CD4-positive, alpha-beta T cell (primary cell): Measurements from ENCODE around the gene CHRM4. TPM values are rescaled to one million over a fixed set of nuclear protein-coding genes. Genes with fewer than 3 reads are reported as not detected.

ENCODE experiments used
- ATAC-seq: fragments of 200-7000 bp; cut with Tn5 transposase; one replicate; pipeline ENCODE4 v1.10.0; 2022; ENCODE audit warnings: mild to moderate bottlenecking; ENCODE audit not compliant: poor library complexity
- CTCF ChIA-PET: fragments of 350-600 bp; sonication (Branson Sonifier 250); formaldehyde crosslinking; loops from one replicate; lab custom pipeline; 2021; ENCODE audit warnings: antibody characterized with exemption, inconsistent platforms; lab: Charles Lee
- POLR2A ChIA-PET: fragments of 350-600 bp; sonication (Branson Sonifier 250); formaldehyde crosslinking; loops from one replicate; lab custom pipeline; 2021; ENCODE audit warnings: antibody characterized with exemption, inconsistent platforms; lab: Charles Lee
- DNase-seq, 14 experiments: peaks; one replicate each; pipeline ENCODE4 v3.0.0-alpha.2; 2013 to 2020; ENCODE audit warnings: mixed read lengths in 2 of 14
- H3K27ac ChIP-seq, 2 donors: one replicate each; pipeline versions ENCODE4 v1.5.1 to v1.7.0; 2013; ENCODE audit warnings: low read length in 2 of 2, low read depth in 1 of 2, mild to moderate bottlenecking in 1 of 2
- H3K27me3 ChIP-seq, 2 experiments: 1 replicate in 1 of 2; 2 replicates in 1 of 2; pipeline versions ENCODE4 v1.6.1 to v1.7.0; 2013; ENCODE audit warnings: low read length in 2 of 2, control low read depth in 1 of 2, mild to moderate bottlenecking in 1 of 2, moderate library complexity in 1 of 2; ENCODE audit not compliant: insufficient read depth in 2 of 2, control insufficient read depth in 1 of 2
- H3K36me3 ChIP-seq: one replicate; pipeline ENCODE4 v1.6.1; 2013; ENCODE audit warnings: low read length, control low read depth; ENCODE audit not compliant: insufficient read depth
- H3K4me1 ChIP-seq: one replicate; pipeline ENCODE4 v1.6.1; 2013; ENCODE audit warnings: low read length, control low read depth; ENCODE audit not compliant: insufficient read depth
- H3K4me3 ChIP-seq: one replicate; pipeline ENCODE4 v1.5.1; 2013; ENCODE audit warnings: mild to moderate bottlenecking, low read length, moderate library complexity
- H3K9me3 ChIP-seq, 2 experiments: 1 replicate in 1 of 2; 2 replicates in 1 of 2; pipeline versions ENCODE4 v1.6.1 to v1.7.0; 2013; ENCODE audit warnings: low read length in 2 of 2, mild to moderate bottlenecking in 2 of 2, control low read depth in 1 of 2, moderate library complexity in 1 of 2; ENCODE audit not compliant: control insufficient read depth in 1 of 2, insufficient read depth in 1 of 2
- H3K27ac Mint-ChIP-seq: one replicate; pipeline ENCODE4 v1.8.0; 2020; ENCODE audit warnings: mixed read lengths
- H3K27me3 Mint-ChIP-seq: one replicate; pipeline ENCODE4 v1.8.0; 2021; ENCODE audit warnings: mixed read lengths
- H3K36me3 Mint-ChIP-seq: one replicate; pipeline ENCODE4 v1.8.0; 2021; ENCODE audit warnings: low read depth, mixed read lengths
- H3K4me1 Mint-ChIP-seq: one replicate; pipeline ENCODE4 v1.8.0; 2021; ENCODE audit warnings: low read depth, mixed read lengths
- H3K4me3 Mint-ChIP-seq: one replicate; pipeline ENCODE4 v1.8.0; 2020; ENCODE audit warnings: mild to moderate bottlenecking, mixed read lengths
- H3K9me3 Mint-ChIP-seq: one replicate; pipeline ENCODE4 v1.8.0; 2020; ENCODE audit warnings: mixed read lengths
- intact Hi-C, 2 experiments: fragments of 100-400 bp; cut with DNase I in 1 of 2; cut with micrococcal nuclease in 1 of 2; formaldehyde crosslinking; loops; one replicate each; pipeline versions ENCODE4 v1.15.1 to v1.9.0; 2023 to 2025; cut with DNase I, micrococcal nuclease
- total RNA-seq, 174 experiments: library from RNA in 2 of 174; stranded (reverse) in 2 of 174; gene quantifications; one replicate each; pipeline ENCODE4 v1.2.3 and lab custom pipeline; 2021 to 2026
- TF ChIP-seq, protein P1 (sequence below): fragments of 200-600 bp; IDR thresholded peaks from one replicate; pipeline ENCODE4 v1.8.0; 2022; ENCODE audit warnings: antibody characterized with exemption, mild to moderate bottlenecking

Gene CHRM4
- total RNA-seq, 2 experiments from 2014 or later, result 3.2 to 3.7 TPM

- peak overlapping the region; percentile 91 for H3K27ac Mint-ChIP-seq
- Histone ChIP-seq H3K9me3 (no peaks in the 10 kb centered on the region), H3K27ac (peak overlapping the region; percentile 34 to 43), H3K27me3 (no peaks in the 10 kb centered on the region), H3K4me3 (no peak overlapping the region), H3K36me3 (peaks cover 46% of the 10 kb centered on the region), H3K4me1 (peaks cover 76% of the 10 kb centered on the region)
- H3K9me3 Mint-ChIP-seq, result no peaks in the 10 kb centered on the region
- DNase-seq, result peak in 2 of 14 experiments; percentile 52 to 67
- CTCF ChIA-PET, result interaction anchor here (3.4 to 4.7 kb wide), 2 partner anchors 11 kb away, joined by 32 to 40 read pairs; no protein-coding TSS in a partner anchor
- POLR2A ChIA-PET, result interaction anchor here (0.8 to 1.2 kb wide), 2 partner anchors 14 to 120 kb away, joined by 3 read pairs; no protein-coding TSS in a partner anchor
- TF ChIP-seq, protein P1, sequence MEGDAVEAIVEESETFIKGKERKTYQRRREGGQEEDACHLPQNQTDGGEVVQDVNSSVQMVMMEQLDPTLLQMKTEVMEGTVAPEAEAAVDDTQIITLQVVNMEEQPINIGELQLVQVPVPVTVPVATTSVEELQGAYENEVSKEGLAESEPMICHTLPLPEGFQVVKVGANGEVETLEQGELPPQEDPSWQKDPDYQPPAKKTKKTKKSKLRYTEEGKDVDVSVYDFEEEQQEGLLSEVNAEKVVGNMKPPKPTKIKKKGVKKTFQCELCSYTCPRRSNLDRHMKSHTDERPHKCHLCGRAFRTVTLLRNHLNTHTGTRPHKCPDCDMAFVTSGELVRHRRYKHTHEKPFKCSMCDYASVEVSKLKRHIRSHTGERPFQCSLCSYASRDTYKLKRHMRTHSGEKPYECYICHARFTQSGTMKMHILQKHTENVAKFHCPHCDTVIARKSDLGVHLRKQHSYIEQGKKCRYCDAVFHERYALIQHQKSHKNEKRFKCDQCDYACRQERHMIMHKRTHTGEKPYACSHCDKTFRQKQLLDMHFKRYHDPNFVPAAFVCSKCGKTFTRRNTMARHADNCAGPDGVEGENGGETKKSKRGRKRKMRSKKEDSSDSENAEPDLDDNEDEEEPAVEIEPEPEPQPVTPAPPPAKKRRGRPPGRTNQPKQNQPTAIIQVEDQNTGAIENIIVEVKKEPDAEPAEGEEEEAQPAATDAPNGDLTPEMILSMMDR, result no peak
- H3K4me3 Mint-ChIP-seq, result peak overlapping the region; percentile 35
- intact Hi-C loops, result no loop called here
- ATAC-seq, result no peak
- peaks cover 30% of the 10 kb centered on the region for H3K36me3 Mint-ChIP-seq
- peaks cover 64% of the 10 kb centered on the region for H3K4me1 Mint-ChIP-seq
- H3K27me3 Mint-ChIP-seq, result no peaks in the 10 kb centered on the region
These were observed 28.6 kb downstream of the CHRM4 start for GRCh38 chr11:46363031-46363407.

DNA sequence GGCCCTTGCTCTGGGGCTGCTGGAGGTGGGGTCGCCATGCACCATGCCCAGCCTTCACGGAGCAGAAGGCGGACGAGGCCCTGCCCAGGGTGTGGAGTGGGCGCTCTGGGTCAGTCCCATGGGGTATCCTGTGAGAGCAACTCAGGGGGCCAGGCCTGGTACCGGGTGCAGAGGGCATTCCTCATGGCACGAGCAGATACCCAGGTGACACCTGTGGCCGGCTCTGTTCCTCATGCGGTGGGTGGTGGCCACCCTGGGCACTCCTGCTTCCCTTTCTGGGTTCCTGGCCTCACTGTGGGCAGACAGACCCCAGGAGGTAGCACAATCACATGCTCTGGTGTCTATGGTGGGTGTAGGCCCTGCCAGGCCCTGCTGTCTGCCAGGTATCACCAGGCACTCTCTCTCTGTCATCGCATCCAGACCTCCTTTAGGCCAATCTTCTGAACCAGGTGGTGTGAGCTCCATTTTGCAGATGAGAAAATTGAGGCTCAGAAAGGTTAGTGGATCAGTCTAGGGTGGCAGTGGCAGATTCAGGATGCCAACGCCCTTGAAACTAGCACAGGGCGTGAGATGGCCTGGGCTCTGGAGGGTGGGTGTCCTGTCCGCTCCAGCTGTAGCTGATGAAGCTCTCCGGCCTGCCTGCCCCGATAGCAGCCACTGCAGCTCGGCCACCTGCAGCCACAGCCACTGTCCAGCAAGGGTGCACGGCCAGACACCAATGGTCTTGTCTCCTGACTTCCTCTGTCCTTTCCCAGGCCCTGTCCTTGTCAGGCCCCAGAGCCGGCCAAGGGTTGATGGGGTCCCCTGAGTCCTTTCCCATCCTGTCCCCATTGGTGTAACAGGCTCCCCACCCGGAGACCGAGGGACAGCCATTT, 29.2 kb downstream of the CHRM4 start:
- Histone ChIP-seq H3K4me3 (peak overlapping the region; percentile 55), H3K27ac (peak overlapping the region; percentile 43 to 45), H3K36me3 (peaks cover 43% of the 10 kb centered on the region), H3K4me1 (peaks cover 75% of the 10 kb centered on the region), H3K9me3 (no peaks in the 10 kb centered on the region), H3K27me3 (no peaks in the 10 kb centered on the region)
- H3K4me3 Mint-ChIP-seq, result peak overlapping the region; percentile 84
- H3K9me3 Mint-ChIP-seq, result no peaks in the 10 kb centered on the region
- ChIA-PET CTCF (interaction anchor here (3.4 kb wide), 1 partner anchor 11 kb away, joined by 40 read pairs; no protein-coding TSS in a partner anchor), POLR2A (interaction anchor here (0.8 to 2.7 kb wide), 6 partner anchors 10 to 119 kb away, joined by 3 to 26 read pairs (median 4); no protein-coding TSS in a partner anchor)
- DNase-seq, result no peak
- ATAC-seq, result no peak
- intact Hi-C loops, result loop anchor here in 1 of 2 experiments (1.0 kb wide), 1 partner anchor 13 kb away; no protein-coding TSS in a partner anchor
- TF ChIP-seq, protein P1, result no peak
- H3K27ac Mint-ChIP-seq, result peak overlapping the region; percentile 91
- peaks cover 27% of the 10 kb centered on the region for H3K36me3 Mint-ChIP-seq
- H3K27me3 Mint-ChIP-seq, result no peaks in the 10 kb centered on the region
- peaks cover 65% of the 10 kb centered on the region for H3K4me1 Mint-ChIP-seq

GRCh38 chr11:46361283-46362155, 30.1 kb downstream of the CHRM4 start:
- CTCF ChIA-PET, result interaction anchor here (1.4 to 3.4 kb wide), 3 partner anchors 10 to 14 kb away, joined by 3 to 40 read pairs (median 6); partner anchors contain the start of gene DGKZ
- Histone ChIP-seq H3K36me3 (peaks cover 42% of the 10 kb centered on the region), H3K27ac (peak overlapping the region; percentile 68 to 81), H3K4me1 (peaks cover 75% of the 10 kb centered on the region), H3K9me3 (no peaks in the 10 kb centered on the region), H3K27me3 (no peaks in the 10 kb centered on the region), H3K4me3 (peak overlapping the region; percentile 55)
- H3K9me3 Mint-ChIP-seq, result no peaks in the 10 kb centered on the region
- peaks cover 69% of the 10 kb centered on the region for H3K4me1 Mint-ChIP-seq
- no peaks in the 10 kb centered on the region for H3K27me3 Mint-ChIP-seq
- POLR2A ChIA-PET, result interaction anchor here (1.0 to 2.7 kb wide), 7 partner anchors 9 to 66 kb away, joined by 3 to 26 read pairs (median 4); no protein-coding TSS in a partner anchor
- ATAC-seq (peak; percentile 99), DNase-seq (peak; percentile 47 to 84 (median 65))
- H3K36me3 Mint-ChIP-seq, result peaks cover 28% of the 10 kb centered on the region
- H3K4me3 Mint-ChIP-seq, result peak overlapping the region; percentile 84
- TF ChIP-seq, protein P1, result no peak
- H3K27ac Mint-ChIP-seq, result peak overlapping the region; percentile 91
- intact Hi-C loops, result loop anchor here (1.0 kb wide), 2 partner anchors 8 to 12 kb away; no protein-coding TSS in a partner anchor
